HK-2 (cell line): ENCODE results near the gene RFX6.
"Not testable (repeated sequence)": the region's sequence is repeated elsewhere in the genome, so short reads cannot be mapped to it uniquely, and the experiment has no call there.

Experiments
- DNase-seq: peaks from one replicate; pipeline ENCODE4 v3.0.0-alpha.2; 2018; ENCODE audit not compliant: unreplicated experiment

RFX6 gene, protein sequence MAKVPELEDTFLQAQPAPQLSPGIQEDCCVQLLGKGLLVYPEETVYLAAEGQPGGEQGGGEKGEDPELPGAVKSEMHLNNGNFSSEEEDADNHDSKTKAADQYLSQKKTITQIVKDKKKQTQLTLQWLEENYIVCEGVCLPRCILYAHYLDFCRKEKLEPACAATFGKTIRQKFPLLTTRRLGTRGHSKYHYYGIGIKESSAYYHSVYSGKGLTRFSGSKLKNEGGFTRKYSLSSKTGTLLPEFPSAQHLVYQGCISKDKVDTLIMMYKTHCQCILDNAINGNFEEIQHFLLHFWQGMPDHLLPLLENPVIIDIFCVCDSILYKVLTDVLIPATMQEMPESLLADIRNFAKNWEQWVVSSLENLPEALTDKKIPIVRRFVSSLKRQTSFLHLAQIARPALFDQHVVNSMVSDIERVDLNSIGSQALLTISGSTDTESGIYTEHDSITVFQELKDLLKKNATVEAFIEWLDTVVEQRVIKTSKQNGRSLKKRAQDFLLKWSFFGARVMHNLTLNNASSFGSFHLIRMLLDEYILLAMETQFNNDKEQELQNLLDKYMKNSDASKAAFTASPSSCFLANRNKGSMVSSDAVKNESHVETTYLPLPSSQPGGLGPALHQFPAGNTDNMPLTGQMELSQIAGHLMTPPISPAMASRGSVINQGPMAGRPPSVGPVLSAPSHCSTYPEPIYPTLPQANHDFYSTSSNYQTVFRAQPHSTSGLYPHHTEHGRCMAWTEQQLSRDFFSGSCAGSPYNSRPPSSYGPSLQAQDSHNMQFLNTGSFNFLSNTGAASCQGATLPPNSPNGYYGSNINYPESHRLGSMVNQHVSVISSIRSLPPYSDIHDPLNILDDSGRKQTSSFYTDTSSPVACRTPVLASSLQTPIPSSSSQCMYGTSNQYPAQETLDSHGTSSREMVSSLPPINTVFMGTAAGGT

GRCh38 chr6:116876635-116877611 lies at the start of gene RFX6:
TSS of gene RFX6 (plus strand) at chr6:116877242. CDS start at chr6:116877276, 34 bp downstream.
- no peak for DNase-seq

- DNase-seq: no peak
Measured at GRCh38 chr6:116827561-116828240, 49.3 kb upstream of the RFX6 start.

DNA sequence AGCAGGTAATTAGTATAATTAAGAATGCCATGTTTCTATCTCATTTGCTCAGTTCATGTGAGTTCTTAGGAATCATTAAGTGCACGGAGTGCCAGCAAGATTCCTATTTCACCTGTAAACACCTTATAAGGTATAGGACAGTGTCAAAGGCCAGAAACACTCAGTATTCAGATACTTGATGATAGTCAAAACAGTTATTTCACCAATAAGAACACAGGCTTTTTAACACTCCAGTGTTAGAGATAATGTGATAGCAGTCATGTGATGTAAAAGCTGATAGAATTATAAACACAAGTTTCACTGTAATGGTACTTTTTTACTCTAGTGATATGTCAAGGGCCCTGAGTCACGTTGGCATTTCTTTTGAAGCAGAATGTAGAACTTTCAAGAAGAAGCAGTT lies 48.1 kb upstream of the RFX6 start, which contains the start of gene GPRC6A:
Gene GPRC6A, minus strand, starts transcription at position 101 of the 400 bp plus-strand sequence. Its CDS starts 70 bp downstream, at position 31.
- DNase-seq: no peak

DNA sequence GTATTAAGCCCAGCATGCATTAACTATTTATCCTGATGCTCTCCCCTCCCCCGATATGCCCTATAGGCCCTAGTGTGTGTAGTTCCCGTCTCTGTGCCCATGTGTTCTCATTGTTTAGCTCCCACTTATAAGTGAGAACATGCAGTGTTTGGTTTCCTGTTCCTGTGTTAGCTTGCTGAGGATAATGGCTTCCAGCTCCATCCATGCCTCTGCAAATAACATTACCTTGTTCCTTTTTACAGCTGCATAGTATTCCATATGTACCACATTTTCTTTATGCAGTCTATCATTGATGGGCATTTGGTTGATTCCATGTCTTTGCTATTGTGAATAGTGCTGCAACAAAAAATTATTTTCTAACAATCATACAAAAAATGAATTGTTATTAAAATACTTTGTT lies 42.5 kb upstream of the RFX6 start:
- DNase-seq: not testable (repeated sequence)

DNA sequence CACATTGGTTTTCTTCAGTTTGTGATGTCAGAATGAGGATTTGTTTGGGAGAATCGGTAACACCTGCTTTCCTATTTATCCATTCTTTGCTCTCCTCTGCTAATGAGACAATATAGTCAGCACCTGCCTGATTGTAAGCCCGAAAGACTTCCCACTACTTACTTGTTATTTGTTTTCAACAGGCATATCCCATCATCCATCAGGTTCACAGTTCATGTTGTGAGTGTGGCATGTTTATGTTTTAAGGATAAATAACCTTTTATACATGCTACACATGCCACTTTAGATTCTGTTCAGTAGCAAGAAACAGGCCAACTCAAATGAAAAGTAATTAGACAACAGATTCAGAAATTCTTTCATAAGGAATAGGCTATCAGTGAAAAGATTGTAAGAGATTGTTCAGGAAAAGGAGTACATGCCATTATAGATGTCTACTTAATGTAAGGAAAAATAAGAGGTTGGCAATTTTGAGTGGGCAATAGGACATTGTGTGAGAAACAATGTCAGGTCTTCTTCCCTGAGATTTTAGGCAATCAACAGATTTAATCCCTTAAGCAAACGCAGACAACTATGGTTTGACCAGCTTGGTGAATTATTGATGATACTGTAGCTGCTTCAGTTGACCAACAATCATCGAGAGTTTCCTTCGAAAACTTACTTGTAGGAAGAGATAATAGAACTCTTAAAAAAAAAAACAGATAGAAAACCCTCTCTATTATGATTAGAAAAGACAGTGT lies 40.3 kb upstream of the RFX6 start:
- no peak for DNase-seq

- DNase-seq: peak; percentile 9
Measured at GRCh38 chr6:116840091-116840490, 37.0 kb upstream of the RFX6 start.

GRCh38 chr6:116842459-116842858 lies 34.6 kb upstream of the RFX6 start:
- no peak for DNase-seq

GRCh38 chr6:116847227-116847626 lies 29.8 kb upstream of the RFX6 start:
- DNase-seq: no peak

- DNase-seq: no peak
Measured at GRCh38 chr6:116858060-116858459, 19.0 kb upstream of the RFX6 start.

GRCh38 chr6:116859264-116859663 lies 17.8 kb upstream of the RFX6 start:
- DNase-seq: no peak

DNA sequence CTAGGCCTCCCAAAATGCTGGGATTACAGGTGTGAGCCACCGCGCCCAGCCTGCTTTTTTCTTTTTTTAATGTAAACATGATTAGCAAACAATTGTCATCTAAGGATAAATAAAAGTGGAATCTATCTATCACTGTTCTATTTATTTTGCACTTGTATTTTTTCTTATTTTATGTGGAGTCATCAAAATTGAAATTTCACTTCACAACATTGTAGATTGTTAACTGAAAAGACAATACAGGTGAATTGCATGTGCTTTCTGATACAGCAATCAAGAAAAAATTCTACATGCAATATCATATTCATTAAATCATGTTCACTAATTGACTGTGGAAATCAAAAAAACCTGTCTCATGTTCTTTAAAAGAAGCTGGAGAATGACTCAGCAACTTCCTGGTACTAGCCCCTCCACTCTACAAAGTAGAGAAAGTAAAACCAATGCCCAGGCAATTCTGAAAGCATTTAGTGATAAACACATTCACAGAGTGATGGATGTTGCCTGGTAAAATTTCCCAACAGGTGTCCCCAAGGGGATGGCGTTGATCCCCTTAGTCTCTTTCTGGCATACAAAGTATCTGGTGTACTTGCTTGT lies 10.7 kb upstream of the RFX6 start:
- no peak for DNase-seq

GRCh38 chr6:116872771-116873170 lies 4.3 kb upstream of the RFX6 start:
- no peak for DNase-seq

DNA sequence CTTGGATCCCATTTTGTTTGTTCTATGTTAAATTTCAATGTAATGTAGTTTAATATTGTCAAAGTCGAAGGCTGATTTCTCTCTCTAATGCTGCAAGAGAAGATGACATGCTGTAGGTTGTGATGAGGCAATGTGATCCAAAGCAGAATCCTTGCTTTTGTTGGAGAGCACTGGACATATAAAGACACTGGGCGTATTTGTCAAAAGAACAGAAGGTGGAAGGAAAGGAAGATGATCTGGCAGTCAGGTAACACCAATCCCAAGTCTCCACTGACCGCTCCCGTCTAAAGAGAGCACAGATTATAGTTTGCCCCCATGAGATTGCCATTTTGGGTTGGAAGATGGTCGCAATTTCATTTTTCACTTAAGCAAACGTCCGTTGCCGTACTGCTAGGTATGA lies 935 bp upstream of the RFX6 start:
- no peak for DNase-seq

GRCh38 chr6:116877743-116878142 lies 701 bp downstream of the RFX6 start:
- no peak for DNase-seq

GRCh38 chr6:116881236-116881635 lies 4.2 kb downstream of the RFX6 start:
- DNase-seq: no peak

- DNase-seq: no peak
Measured at GRCh38 chr6:116883005-116883404, 6.0 kb downstream of the RFX6 start.

DNA sequence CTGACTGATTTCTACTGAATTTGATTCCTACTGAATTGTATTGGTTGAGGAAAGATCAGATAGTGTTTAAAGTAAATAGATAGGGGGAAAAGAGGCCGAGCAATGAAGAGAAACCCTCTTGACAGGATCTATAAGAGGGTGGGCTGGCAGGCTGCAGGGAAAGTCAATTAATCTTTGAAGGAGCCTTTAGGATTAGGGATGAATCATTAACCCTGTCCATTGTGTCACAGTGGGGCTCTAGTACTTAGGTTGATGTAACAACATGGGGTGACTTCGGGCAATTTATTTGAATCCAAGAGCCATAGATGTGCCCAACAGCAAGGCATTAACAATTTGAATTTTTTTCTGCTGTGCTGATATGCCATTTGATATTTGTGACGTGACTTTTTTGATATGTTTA lies 7.5 kb downstream of the RFX6 start:
- DNase-seq: no peak

- no peak for DNase-seq
Measured at GRCh38 chr6:116887168-116887567, 10.1 kb downstream of the RFX6 start.

DNA sequence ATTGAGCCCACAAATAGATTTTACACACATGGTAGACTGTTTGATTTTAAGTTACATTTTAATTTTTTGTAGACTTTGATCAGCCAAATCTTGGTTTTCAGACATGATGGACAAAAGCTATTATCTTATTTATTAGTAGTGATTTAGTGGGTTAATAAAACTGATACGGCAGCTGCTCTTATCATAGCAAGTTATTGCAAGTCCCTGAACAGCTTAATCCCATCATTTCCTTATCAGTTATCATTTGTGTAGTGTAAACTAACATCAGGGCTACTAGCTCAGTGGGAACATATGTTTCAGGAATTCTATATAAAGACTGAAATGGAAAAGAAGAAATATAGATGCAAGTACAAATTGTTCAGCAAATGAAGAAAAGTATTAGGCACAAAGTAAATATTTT lies 10.9 kb downstream of the RFX6 start:
- DNase-seq: no peak
